ENCODE measurements around the gene SP100.

DNA sequence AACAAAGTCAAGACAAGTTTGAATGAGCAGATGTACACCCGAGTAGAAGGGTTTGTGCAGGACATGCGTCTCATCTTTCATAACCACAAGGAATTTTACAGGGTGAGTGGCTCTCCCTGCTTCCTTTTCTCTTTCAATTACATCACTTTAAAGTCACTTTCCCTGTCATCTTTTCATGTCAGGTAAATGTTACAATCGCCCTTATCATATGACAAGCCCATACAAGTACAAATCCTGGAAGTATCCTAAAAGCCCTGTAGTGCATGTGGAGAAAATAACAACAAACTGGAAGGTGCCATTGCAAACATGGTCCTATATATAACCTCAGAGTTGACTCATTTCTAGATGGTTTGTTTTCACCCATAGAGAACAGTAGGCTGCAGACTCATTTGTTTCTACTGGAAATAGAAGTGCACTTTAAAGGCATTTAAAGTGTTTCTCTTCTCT, 126.0 kb downstream of the SP100 start:
- no peak for TF ChIP-seq EZH2 (IDR thresholded peaks at IDR 0.05)
- TF ChIP-seq POLR2AphosphoS5 (IDR thresholded peaks at IDR 0.05; ENCODE audit: borderline replicate concordance, low read depth, low read length): no peak

Data from SK-N-MC (cell line).